Measurements from ENCODE around the gene AEBP1. TPM values are rescaled to one million over a fixed set of nuclear protein-coding genes. Genes with fewer than 3 reads are reported as not detected.
A peak's percentile ranks its signal among the peaks of the same experiment; 100 is the strongest.

AEBP1 gene
- total RNA-seq, 1 experiment from 2014 or later = 0.54 TPM

GRCh38 chr7:44108768-44109750, 4.9 kb downstream of the AEBP1 start:
- ChIA-PET POLR2A (no interaction called here), CTCF (no interaction called here)
- peak; percentile 28 to 33 for DNase-seq
- Histone ChIP-seq H3K27me3 (replicated peaks; ENCODE audit: control insufficient read depth, insufficient read depth, low read length) (no peaks in the 10 kb centered on the region; the same call in 1 of the 2 replicates), H3K36me3 (ENCODE audit: control insufficient read depth, insufficient read depth, low read length) (no peaks in the 10 kb centered on the region; the same call in 1 of the 2 replicates), H3K9me3 (no peaks in the 10 kb centered on the region), H3K4me1 (no peaks in the 10 kb centered on the region), H3K4me3 (ENCODE audit: low read depth, low read length) (no peak overlapping the region)
- Mint-ChIP-seq H3K4me1 (ENCODE audit: low read depth, unreplicated experiment) (no peaks in the 10 kb centered on the region), H3K4me3 (ENCODE audit: unreplicated experiment) (no peak overlapping the region), H3K36me3 (ENCODE audit: insufficient read depth, unreplicated experiment) (peaks cover 15% of the 10 kb centered on the region), H3K9me3 (ENCODE audit: unreplicated experiment) (no peaks in the 10 kb centered on the region), H3K27me3 (ENCODE audit: insufficient read depth, unreplicated experiment) (no peaks in the 10 kb centered on the region), H3K27ac (ENCODE audit: unreplicated experiment) (no peak overlapping the region)
- intact Hi-C loops (cut with micrococcal nuclease; ENCODE audit: unreplicated experiment) = no loop called here
- BruUV-seq (replicated peaks) = no TSS peak
- peak in 1 of 2 experiments; percentile 11 for TF ChIP-seq CTCF (IDR thresholded peaks at IDR 0.05; ENCODE audit: insufficient read depth in 1 of 2, low read depth in 1 of 2, low read length in 1 of 2, severe bottlenecking in 1 of 2, unreplicated experiment in 1 of 2)

- no peaks in the 10 kb centered on the region for H3K27me3 Mint-ChIP-seq (ENCODE audit: insufficient read depth, unreplicated experiment)
- no peak overlapping the region for H3K27ac Mint-ChIP-seq (ENCODE audit: unreplicated experiment)
- intact Hi-C loops (cut with micrococcal nuclease; ENCODE audit: unreplicated experiment) = no loop called here
- no peaks in the 10 kb centered on the region; the same call in 1 of the 2 replicates for H3K27me3 ChIP-seq (replicated peaks; ENCODE audit: control insufficient read depth, insufficient read depth, low read length)
- no peak for DNase-seq
- no peak overlapping the region for H3K4me3 Mint-ChIP-seq (ENCODE audit: unreplicated experiment)
- H3K36me3 Mint-ChIP-seq (ENCODE audit: insufficient read depth, unreplicated experiment) = peaks cover 15% of the 10 kb centered on the region
- H3K36me3 ChIP-seq (ENCODE audit: control insufficient read depth, insufficient read depth, low read length) = no peaks in the 10 kb centered on the region; the same call in 1 of the 2 replicates
- CTCF ChIA-PET = no interaction called here
- POLR2A ChIA-PET = no interaction called here
- no TSS peak for BruUV-seq (replicated peaks)
- no peaks in the 10 kb centered on the region for H3K9me3 ChIP-seq
- no peaks in the 10 kb centered on the region for H3K9me3 Mint-ChIP-seq (ENCODE audit: unreplicated experiment)
- no peaks in the 10 kb centered on the region for H3K4me1 ChIP-seq
- no peaks in the 10 kb centered on the region for H3K4me1 Mint-ChIP-seq (ENCODE audit: low read depth, unreplicated experiment)
- H3K4me3 ChIP-seq (ENCODE audit: low read depth, low read length) = no peak overlapping the region
- TF ChIP-seq CTCF (IDR thresholded peaks at IDR 0.05; ENCODE audit: insufficient read depth in 1 of 2, low read depth in 1 of 2, low read length in 1 of 2, severe bottlenecking in 1 of 2, unreplicated experiment in 1 of 2) = no peak
These were observed 5.8 kb downstream of the AEBP1 start for GRCh38 chr7:44109991-44110390.

GRCh38 chr7:44110719-44111635, 6.8 kb downstream of the AEBP1 start:
- Mint-ChIP-seq H3K4me1 (ENCODE audit: low read depth, unreplicated experiment) (no peaks in the 10 kb centered on the region), H3K36me3 (ENCODE audit: insufficient read depth, unreplicated experiment) (peaks cover 19% of the 10 kb centered on the region), H3K4me3 (ENCODE audit: unreplicated experiment) (no peak overlapping the region), H3K27me3 (ENCODE audit: insufficient read depth, unreplicated experiment) (no peaks in the 10 kb centered on the region), H3K9me3 (ENCODE audit: unreplicated experiment) (no peaks in the 10 kb centered on the region), H3K27ac (ENCODE audit: unreplicated experiment) (no peak overlapping the region)
- CTCF ChIA-PET = interaction anchor here (0.6 kb wide), 1 partner anchor 90 kb away, joined by 3 read pairs; the partner anchor contains the start of gene YKT6
- Histone ChIP-seq H3K36me3 (ENCODE audit: control insufficient read depth, insufficient read depth, low read length) (no peaks in the 10 kb centered on the region; the same call in 1 of the 2 replicates), H3K4me3 (ENCODE audit: low read depth, low read length) (no peak overlapping the region), H3K4me1 (no peaks in the 10 kb centered on the region), H3K9me3 (no peaks in the 10 kb centered on the region), H3K27me3 (replicated peaks; ENCODE audit: control insufficient read depth, insufficient read depth, low read length) (no peaks in the 10 kb centered on the region; the same call in 1 of the 2 replicates)
- POLR2A ChIA-PET = no interaction called here
- no TSS peak for BruUV-seq (replicated peaks)
- intact Hi-C loops (cut with micrococcal nuclease; ENCODE audit: unreplicated experiment) = no loop called here
- TF ChIP-seq CTCF (IDR thresholded peaks at IDR 0.05; ENCODE audit: insufficient read depth in 1 of 2, low read depth in 1 of 2, low read length in 1 of 2, severe bottlenecking in 1 of 2, unreplicated experiment in 1 of 2) = no peak
- DNase-seq = no peak

Data from Caco-2 (cell line).